HG02884 (cell line): Measurements from ENCODE around the gene ST3GAL4.
A peak's percentile ranks its signal among the peaks of the same experiment; 100 is the strongest.
"Not testable (repeated sequence)": the region's sequence is repeated elsewhere in the genome, so short reads cannot be mapped to it uniquely, and the experiment has no call there.

Source experiments
- ATAC-seq: cut with Tn5 transposase; IDR thresholded peaks from one replicate; pipeline ENCODE4 v1.9.1; 2021; ENCODE audit warnings: mild to moderate bottlenecking, moderate library complexity; ENCODE audit not compliant: unreplicated experiment

The ST3GAL4 gene

DNA sequence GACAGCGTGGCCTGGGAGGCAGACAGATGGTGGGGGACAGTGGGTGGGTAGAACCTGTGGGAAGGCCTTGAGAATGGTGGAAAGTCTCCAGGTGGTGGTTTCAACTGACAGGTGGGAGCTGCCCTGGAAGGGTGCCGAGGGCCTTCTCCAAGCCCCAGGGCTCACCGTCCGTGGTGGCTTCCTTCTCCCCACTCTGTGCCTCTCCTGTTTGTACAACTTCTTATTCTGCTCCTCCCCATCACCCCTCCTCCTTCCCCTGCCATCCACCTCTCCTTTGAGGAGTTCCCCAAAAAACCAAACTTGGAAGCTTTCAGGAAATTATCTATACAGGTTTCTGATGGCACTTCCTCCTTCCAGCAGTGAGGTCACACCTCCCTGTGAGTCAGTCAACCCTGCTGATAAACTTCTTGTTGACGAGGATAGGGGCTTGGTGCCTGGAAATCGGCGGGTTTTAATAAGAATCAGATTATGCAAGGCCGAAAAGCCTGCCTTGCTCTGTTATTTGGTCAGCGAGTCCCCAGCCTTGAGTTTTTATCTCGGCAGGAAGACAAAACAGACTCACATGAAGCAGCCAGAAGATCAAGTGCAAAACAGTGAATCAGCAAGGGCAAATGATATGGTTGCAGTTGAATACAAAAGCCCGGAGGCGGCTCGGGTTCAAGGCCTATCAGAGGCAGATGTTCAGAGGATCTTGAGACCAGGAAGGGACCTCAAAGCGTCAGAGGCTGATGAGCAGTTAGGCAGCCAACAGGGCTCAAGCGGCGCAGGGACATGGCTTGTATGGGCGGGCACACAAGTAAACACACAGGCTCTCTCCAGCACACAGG, 9.5 kb upstream of the ST3GAL4 start:
- no peak for ATAC-seq

DNA sequence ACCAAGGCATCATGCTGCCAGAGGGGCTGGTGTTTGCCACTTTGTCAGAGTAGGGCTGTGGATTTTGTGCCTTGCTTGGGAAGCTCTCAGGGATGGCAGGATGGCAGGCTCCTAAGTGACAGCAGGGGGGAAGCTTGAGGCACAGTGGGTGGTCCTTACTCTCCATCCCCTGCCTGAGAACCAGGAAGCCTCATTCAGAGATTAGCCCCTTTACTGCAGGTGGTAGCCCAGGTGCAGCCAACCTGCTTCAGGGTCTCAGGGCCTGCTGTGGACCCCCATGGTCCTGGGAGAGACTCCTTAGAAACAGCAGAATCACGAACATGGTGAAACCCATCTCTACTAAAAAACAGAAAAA, 8.9 kb upstream of the ST3GAL4 start:
- no peak for ATAC-seq

GRCh38 chr11:126346946-126347345, 8.5 kb upstream of the ST3GAL4 start:
- ATAC-seq, result not testable (repeated sequence)

- ATAC-seq, result no peak
Observed at GRCh38 chr11:126347751-126348668, 7.5 kb upstream of the ST3GAL4 start.

DNA sequence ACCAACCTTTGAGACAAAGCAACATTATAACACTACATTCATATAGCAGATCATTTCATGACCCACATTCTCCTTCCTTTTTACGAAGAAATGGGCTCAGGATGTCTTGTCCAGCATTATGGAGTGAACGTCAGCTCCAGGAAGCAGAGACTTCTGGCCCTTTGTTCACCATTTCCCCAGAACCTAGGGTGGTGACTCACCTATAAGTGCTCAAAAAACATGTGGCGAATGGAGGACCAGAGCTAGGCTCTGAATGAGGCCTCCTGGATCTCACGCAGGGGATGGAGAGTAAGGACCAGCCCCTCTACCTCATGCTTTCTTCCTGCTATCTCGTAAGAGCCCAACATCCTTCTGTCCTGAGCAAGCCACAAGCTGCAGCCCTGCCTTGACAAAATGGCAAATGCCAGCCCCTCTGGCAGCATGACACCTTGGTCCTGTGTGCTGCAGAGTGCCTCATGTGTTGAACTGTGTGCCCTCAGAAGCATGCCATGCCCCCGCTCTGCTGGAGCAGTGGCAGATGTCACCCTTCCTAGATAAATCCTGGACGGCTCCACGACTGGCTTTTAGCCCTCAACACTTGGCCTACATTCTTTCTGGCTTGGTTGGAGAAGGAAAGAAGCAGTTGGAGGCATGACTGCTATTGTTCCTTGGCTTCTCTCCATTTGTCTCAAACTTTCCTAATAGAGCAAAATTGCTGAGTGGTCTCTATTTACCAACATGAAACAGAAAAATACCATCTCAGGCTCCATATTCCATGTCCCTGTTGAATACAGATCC, 6.5 kb upstream of the ST3GAL4 start:
- no peak for ATAC-seq

- ATAC-seq, result no peak
Observed at GRCh38 chr11:126350836-126351235, 4.7 kb upstream of the ST3GAL4 start.

DNA sequence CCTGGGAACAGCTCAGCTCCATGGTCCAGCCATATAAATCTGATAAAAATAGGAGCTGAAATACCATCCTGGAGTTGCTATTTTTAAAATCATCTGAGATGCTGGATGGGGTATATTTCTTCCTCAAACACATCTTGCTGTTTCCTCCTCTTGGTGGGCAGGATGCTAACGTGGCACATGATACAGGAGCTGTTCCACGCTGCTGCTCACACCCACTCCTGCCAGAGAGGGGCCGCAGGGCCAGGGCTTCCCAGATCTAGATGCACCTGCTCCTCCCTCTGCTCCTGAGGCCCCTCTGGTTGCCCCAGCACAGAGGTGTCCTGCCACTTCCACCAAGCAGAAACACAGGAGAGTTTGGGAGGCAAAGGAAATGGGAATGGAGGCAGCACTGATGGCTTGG, 3.3 kb upstream of the ST3GAL4 start:
- no peak for ATAC-seq

DNA sequence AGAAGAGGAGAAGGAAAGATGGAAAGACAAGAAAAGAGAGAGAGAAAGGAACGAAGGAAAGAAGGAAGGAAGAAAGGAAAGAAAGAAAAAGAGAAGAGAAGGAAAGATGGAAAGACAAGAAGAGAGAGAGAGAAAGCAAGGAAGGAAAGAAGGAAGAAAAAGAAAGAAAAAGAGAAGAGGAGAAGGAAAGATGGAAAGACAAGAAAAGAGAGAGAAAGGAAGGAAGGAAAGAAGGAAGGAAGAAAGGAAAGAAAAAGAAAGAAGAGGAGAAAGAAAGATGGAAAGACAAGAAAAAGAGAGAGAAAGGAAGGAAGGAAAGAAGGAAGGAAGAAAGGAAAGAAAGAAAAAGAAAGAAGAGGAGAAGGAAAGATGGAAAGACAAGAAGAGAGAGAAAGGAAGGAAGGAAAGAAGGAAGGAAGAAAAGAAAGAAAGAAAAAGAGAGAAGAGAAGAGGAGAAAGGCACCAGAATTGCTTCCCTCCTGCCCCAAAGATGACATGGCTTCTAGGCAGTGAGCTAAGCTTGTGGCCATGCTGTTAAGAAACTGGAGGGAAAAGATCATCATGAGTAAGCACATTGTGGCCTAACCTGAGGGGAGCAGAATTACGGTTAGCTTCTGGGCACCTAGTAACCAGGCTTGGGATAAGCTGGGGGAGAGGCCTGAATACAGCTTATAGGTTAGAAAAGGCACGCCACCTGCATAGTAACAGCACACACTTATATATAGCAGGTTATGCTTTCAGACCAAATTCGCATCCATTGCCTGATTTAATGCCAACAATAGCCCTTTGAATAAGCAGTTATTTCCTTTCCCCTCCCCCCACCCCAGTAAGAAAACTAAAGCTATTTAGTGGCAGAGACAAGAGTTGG, 2.3 kb upstream of the ST3GAL4 start:
- ATAC-seq, result no peak

DNA sequence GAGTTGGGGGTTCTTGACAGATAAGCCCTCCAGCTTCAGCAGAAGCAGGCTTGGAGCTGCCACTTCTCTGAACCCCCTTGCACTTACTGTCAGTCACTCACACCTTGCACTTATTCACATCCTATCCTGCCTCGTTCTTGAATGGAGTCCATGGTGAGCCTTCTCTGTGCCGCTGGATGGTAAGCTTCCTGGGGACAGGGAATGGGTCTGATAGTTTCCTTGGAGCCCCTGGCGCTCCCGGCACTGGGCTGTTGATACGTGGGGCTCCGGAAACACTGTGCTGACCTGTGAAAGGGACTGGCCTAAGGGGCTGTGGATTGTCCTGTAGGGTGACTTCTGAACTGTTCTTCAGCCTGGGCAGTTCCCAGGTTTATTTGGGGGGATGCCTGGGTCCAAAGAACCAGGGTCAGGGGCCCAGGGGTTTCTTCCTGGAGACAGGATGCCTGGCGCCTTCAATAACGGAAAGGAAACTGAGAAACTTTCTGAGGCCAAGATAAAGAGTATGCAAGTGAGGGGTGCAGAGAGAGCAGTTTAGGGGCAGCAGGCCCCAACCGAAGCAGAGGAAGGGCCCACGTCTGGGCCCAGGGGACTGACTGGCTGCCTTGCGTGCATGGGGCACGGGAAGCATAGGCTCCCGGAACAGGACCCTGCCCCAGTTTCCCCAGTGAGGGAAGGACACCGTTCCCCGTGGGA, 709 bp upstream of the ST3GAL4 start:
- ATAC-seq, result peak; percentile 32

DNA sequence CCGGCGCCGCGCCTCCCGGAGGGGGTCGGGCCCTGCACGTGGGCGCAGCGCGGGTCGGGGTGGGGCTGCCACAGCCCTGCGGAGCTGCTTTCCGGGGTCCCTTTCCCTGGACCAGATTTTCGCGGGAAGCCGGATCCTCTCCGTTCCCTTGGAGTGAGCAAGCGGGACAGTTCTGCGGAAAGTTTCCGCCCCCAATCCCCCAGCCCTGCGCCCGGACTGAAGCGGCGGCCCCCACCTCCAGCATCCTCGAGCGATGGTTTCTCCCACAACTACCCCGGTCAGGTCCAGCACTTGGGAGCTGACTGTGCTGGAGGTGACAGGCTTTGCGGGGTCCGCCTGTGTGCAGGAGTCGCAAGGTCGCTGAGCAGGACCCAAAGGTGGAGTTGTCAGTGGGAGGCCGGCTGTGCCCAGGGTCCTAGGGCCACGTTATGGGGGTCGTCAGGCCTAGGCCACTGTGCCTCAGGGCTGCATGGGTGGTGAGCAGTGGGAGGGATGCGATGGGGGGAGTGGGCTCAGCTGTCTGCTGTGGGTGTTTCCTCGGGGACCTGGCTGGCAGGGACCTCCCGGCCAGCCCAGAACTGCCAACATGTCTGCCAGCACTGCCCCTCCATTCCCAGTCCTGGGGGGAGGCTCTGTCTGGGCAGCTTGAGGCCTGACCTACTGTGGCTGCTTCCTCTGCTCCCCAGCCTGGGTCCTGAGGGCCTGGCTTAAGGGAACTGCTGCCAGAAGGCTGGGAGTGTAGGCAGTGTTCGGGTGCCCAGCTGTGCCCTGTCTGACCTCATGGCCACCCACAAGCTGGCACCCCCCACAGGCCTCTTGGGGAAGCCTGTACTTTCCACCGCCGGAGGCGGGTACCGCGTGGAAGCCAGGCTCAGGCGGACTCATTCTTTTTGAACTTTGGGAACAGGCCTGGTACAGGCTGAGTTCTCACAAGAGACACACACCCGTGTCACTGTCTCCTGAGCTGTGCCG, 726 bp downstream of the ST3GAL4 start:
- ATAC-seq, result peak; percentile 2

- ATAC-seq, result no peak
Observed at GRCh38 chr11:126357055-126357962, 1.8 kb downstream of the ST3GAL4 start.

DNA sequence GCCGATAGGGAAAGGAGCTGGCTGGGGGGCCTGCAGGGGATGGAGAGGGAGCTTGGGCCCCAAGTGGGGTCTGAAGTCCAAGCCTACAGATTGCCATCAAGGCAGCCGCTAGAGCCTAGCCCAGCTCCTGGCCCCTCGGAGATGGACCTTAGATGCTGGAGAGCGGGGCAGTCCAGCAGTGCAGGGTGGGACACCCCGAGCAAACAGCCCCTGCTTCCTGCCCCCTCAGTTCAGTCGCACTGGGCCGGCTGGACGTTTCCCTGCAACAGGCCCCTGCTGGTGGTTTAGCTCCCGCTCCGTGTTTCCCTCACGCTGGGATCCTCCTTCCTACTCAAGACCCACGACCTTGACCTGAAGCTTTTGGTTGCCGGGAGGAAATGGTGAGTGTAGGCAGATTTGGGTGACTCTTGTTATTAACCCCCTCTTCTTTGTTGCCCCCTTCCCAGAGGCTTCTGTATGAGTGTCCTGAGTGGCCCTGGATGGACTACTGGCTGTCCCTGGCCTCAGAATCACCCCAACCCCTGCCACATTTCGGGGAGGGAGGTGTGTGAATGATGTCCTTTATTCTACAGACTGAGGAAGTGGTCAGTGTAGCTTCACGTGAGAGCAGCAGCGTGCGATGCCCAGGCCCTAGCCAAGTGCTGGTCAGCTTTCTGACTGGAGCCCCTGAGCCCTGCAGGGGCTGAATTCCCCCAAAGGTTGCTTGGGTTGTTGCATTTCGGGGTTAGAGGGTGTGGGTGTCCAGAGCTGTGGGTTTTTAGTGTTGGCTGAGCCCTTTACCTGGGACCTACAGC, 2.7 kb downstream of the ST3GAL4 start:
- no peak for ATAC-seq

GRCh38 chr11:126358763-126359160, 3.3 kb downstream of the ST3GAL4 start:
- no peak for ATAC-seq

DNA sequence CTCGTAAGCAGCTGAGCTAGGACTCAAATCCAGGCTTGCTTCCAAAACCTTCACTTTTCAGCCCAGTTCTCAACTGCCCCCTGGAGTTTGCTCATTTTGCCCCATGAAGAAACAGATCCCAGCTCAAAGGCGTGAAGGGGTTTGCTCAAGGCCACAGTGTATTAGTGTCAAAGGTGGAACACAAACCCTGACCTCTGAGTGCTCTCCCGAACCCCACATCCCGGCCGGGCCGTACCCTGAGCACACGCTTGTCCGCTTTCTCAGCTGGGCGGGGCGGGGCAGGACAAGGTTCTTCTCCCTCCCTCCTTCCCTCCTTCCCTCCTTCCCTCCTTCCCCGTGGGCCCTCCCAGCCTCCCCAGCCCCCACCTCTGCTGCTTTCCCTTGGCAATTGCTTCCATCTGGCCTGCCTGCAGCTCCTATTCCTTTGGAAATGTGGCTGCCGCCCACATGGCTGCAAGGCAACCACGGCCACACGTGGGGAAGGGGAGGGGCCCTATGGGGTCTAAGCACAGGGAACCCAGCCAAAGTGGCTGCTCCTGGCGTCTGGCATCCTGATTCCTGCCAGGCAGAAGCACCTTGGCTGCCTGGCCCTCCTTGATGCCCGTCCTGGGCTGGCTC, 4.1 kb downstream of the ST3GAL4 start:
- ATAC-seq, result no peak

- no peak for ATAC-seq
Observed at GRCh38 chr11:126360049-126360446, 4.6 kb downstream of the ST3GAL4 start.

- no peak for ATAC-seq
Observed at GRCh38 chr11:126361400-126361799, 5.9 kb downstream of the ST3GAL4 start.
